GM18868 (cell line): ENCODE results near the gene CARM1.
"Not testable (repeated sequence)": the region's sequence is repeated elsewhere in the genome, so short reads cannot be mapped to it uniquely, and the experiment has no call there.

Experiments
- ATAC-seq: cut with Tn5 transposase; IDR thresholded peaks from one replicate; pipeline ENCODE4 v1.9.1; 2021; ENCODE audit warnings: mild to moderate bottlenecking, moderate library complexity; ENCODE audit not compliant: unreplicated experiment

The CARM1 gene

DNA sequence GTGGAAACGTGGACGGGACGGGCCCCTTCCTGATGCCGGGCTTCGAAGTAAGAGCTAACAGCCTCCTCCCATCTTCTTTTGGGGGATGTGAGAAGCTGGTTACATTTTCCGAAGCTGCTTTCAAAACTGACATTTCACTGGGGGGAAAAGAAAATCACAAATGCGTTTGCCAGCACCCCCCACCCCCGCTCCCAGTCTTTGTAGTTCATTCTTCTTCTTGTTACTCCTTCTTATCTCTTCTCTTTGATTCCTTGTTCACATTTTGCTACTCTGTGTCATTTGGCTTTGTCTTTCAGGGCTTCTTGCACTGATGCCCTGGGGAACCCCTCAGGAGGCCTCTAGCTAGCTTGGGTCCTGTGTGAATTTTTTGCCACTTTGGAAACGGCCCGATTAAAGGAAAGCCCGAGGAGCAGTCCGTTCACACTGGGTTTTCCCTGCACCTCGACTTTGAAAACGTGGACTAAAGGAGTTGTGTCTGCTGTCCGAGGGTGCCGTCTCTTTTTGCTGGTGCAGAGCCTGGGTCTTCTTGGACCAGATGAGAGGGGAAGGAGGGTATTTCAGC, 1.3 kb downstream of the CARM1 start:
- no peak for ATAC-seq

DNA sequence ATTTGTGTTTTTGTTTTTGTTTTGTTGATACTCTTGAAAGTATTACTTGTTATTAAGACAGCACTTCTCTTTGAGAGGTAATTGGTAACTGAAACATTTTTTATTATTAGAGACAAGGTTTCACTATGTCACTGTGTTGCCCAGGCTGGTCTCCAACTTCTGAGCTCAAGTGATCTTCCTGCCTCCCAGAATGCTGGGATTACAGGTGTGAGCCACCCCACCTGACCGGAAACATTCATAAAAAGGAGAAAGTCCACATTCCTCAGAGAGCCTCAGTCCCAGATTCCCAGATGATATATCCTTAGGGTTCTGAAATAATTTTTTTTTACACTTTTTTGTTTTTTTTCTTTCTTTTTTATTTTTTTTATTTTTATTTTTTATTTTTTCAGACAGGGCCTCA, 2.7 kb downstream of the CARM1 start:
- no peak for ATAC-seq

DNA sequence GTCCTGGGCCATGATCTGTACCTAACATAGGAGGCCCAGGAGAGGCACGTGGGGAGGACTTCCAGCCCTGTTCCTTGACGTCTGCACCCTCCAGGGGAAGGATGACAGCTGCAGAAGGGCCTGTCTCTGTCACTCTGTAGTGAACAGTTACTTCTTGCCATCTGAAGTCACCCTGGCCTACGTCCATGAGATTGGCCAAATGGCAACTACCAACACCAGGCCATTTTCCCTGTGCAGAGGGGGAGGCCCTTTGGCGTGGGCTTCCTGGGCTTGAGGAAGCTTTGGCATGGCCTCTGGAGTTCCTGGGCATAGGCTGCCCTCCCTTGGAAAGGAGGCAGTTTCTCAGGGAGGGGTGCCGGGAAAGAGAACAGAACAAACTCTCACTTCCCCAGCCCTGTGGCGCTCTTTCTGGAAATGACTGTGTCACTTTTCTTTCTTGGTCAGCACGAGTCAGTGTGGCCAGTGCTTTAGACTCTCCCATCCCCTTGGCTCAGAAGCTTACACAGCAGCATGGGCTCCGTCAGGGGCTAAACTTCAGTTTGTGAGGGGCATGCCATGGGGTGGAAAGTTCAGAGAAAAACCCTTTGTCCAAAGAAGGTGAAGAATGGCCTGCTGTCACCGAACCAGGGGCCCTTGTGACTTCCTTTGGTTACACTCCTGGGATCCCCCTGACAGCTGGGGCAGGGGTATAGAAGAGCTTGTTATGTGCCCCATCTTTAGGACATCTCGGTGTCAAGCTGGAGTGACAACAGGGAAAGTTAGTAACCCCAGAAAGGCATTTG, 5.3 kb downstream of the CARM1 start:
- peak; percentile 65 for ATAC-seq

DNA sequence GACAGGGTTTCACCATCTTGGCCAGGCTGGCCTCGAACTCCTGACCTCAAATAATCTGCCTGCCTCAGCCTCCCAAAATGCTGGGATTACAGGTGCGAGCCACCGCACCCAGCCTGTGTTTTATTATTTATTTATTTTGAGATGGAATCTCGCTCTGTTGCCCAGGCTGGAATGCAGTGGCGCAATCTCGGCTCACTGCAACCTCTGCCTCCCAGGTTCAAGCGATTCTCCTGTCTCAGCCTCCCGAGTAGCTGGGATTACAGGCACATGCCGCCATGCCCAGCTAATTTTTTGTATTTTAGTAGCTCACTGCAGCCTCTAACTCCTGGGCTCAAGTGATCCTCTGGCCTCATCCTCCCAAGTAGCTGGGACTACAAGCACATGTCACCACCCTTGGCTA, 6.3 kb downstream of the CARM1 start:
- ATAC-seq, result not testable (repeated sequence)

DNA sequence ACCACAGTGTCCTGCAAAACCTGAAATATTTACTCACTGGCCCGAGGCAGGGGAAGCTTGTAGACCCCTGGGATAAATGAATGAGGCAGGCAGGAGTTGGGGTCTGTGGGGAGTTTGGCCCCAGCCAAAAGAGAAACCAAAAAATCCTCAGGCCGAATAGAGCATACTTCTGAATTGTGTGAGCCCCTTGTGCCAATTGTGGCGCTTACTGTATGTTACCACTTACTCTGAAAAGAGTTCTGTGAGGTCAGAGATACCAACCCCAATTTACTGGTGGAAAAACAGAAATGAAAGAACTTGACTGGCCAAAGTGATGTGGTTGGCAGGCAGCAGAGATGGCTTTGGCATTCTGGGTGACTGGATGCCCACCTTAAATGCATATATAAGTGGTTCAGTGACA, 6.9 kb downstream of the CARM1 start:
- ATAC-seq, result no peak

DNA sequence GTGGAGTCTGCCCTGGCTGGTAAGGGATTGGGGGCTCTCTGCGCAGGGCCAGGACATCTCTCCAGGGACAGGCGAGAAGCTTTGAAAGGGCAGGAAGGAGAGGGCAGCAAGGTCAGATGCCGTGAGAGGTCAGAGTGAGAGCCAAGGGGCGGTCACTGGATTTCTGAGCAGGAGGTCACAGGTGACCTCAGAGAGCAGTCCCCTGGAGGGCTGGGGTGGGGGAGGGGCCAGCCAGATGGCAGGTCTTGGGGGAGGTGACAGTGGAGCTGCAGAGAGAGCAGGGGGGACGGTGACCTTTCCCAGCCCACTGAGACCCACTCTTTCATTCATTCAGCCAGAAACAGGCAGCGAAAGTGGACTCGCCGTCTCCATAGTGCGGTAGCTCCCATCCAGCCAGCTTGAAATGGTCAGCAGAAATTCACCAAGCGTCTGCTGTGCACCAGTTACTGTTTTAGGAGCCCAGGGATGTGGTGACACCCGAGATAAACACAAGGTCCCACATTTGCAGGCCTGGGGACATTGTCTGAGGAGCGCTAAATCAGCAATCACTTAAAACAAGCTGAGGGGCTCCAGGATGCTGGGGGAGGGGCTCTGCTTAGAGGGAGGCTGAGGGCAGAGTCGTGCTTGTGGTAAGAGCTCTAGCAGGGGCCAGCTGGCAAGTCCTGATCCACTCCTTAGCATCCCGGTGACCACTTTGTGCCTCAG, 10.2 kb downstream of the CARM1 start:
- ATAC-seq, result no peak

DNA sequence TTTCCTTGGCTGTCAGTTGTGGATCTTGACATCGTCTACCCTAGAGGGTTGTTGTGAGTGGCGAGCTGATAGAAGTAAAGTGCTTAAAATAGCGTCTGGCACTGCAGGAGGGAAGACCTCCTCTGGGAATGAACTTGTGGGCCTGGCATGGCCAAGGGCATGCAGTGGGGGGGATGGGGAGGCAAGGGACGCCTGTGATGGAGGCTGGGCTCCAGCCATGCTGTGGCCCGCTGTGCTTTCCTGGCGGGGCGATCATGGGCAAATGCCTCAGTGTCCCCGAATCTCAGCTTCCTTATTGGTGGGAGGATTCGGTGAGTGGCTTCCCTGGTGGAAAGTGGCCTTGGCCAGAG, 10.7 kb downstream of the CARM1 start:
- ATAC-seq, result no peak

DNA sequence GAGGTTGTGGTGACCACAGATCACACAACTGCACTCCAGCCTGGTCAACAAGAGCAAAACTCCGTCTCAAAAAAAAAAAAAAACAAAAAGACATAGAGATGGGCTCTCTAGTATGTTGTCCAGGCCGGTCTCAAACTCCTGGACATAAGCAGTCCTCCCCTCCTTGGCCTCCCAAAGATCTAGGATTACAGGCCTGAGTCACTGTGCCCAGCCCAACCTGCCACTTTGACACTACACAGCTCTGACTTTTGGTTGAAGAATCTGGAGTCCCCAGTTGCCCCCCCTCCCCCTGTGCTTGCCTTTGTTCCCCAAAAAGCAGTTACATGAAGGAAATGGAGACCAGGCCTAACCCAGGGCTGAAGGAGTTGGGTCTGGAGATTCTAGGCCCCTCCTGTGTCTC, 12.9 kb downstream of the CARM1 start:
- ATAC-seq, result no peak

DNA sequence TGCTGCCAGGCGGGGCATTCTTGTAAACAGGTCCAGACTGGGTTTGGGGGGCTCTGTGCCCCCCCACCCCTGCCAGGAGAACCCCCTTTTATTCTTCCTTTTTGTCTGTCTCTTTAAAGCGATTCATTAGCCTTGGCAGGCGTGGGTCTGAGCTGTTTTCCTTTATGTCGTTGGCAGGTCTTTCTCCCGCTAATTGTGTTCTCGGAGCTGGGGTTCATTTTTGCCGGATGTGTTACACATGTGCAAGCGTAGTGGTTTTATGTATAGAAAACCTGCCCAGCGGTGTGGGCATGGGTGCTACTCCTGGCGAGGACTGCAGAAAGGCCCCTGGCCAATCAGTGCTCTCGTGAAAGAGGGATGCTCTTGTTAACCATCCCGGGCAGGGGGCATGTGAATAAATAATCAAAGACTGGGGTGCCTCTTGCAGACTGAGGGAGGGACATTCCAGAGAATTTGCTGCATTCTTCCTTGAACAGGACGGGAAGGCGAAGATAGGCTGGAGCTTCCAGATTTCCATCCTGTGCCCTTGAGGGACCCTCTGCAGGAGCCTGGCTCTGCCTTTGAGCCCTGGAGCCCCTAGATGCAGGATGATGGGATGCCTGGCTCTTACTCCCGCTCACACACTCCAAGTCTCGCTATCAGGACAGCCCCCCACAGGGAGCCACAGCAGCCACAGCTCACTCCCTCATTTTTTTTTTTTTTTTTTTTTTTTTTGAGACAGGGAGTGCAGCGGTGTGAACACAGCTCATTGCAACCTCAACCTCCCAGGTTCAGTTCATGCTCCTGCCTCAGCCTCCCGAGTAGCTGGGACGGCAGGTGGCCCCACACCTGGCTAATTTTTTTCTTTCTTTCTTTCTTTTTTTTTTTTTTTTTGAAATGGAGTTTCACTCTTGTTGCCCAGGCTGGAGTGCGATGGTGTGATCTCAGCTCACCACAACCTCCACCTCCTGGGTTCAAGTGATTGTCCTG, 14.1 kb downstream of the CARM1 start:
- ATAC-seq, result no peak

DNA sequence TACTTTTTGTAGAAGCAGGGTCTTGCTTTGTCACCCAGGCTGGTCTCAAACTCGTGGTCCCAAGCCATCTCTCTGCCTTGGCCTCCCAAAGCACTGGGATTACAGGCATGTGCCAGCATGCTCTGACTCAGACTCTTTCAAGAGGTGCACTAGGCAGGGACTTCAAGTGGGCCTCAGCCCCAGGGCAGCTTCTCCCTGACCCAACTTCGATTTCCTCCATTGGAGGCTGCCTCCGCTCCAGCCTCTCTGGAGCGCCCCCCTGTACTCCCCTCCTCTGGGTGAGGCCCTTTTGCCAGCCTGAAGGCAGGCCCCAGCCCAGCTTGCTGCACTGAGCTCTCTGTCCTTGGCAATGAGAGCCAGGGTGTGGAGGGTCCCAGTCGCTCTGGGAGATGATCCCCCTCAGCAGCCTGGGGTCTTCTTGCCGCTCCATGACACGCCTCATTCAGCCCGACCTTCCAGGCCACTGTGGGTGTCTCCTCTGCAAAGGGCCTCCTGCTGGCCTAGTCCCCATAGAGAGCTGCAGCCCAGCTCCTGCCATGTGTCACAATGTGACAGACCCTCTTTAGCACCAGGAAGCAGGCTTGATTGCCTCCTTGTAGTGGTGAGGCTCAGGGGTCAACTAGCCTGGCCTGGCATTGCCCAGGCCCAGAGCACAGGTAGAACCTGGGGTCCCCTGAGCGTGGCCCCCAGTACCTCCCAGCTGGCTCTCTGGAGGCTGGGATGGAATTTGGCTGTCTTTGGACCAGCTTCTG, 16.4 kb downstream of the CARM1 start:
- no peak for ATAC-seq

DNA sequence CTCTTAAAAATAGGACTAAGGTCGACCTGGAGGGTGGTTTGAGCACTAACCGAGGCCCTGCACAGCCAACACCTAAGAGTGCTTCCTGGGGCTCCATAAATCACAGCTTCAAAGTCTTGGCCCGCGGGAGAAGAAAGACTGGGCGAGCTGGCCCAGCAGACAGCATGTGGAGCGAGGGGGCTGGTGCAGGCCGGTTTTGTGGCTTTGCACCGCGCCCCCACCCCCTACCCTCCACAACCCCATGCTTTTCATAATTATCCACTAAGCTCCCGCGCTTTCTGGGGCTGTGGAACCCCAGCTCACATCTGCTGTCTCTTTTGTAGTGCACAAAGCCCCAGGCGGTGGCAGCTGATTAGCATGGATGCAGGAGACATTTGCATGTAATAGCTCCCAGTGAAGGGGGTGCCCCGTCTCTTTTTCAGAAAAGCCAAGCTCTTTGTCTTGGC, 17.1 kb downstream of the CARM1 start:
- no peak for ATAC-seq

DNA sequence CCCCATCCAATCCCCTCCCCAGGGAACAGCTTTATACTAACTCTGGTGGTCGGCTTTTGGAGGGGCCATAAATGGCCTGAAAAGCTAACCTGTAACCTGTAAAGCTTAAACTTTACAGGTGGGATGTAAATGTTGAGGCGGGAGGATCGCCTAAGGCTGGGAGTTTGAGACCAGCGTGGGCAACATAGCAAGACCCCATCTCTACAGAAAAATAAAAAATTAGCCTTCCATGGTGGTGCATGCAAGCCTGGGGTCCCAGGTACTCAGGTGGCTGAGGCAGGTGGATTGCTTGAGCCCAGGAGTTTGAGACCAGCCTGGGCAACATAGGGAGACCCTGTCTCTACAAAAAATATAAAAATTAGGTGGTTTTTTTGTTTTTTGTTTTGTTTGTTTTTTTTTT, 18.5 kb downstream of the CARM1 start:
- ATAC-seq, result no peak

DNA sequence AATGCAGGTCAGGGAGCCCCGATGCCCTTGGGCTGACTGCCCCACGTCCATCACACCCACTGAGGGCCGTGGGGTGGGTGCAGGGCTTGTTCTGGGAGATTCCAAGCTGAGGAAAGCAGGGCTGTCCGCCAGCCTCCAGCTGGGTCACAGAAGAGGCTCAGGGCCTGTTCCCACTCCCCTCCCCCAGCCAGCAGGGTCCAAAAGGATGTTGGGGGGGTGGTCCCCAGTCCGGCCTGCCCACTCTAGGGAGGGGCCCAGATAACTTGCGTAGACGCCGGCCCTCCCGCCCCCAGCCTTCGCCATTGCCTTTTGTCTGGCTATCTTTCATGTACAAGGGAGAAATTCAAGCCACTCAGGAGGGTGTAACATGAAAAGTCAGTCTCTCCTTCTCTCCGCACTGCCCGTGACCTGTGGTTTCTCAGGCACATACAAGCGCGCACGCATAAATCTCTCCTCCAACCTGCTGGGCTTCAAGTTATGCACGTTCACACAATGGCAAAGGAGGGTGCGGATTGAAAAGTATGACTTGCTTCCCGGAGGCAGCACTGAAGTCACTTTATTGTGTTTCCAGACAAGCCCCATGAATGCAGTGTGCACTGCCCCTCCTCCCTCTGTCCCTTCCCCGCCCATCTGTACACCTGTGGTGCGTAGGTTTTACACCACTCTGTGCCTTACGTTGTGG, 20.2 kb downstream of the CARM1 start:
- ATAC-seq, result no peak

DNA sequence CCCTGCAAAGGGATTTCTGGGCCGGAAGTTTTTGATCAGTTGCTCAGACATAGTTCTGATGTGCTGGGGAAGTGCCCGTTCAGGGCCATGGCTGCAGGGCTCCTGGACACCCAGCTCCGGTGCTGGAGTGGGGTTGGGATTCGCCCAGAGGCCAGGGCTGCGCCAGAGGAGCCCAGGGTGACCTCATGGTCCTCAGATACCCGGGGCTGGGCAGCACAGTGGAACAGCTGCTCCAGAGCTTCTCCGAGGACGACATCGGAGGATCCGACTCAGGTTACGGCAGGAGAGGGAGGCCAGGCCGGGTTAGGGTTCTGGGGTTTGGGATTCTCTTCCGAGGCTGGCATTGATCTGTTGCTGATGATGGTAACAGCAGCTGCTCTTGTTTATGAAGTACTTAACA, 20.9 kb downstream of the CARM1 start:
- ATAC-seq, result no peak

DNA sequence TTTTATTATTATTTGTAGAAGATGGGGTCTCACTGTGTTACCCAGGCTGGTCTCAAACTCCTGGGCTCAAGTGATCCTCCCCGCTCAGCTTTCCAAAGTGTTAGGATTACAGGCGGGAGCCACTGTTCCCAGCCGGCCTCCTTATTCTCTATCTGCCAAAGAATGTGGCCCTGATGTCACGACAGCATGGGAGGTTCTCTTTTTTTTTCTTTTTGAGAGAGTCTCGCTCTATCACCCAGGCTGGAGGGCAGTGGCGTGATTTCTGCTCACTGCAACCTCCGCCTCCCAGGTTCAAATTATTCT, 23.5 kb downstream of the CARM1 start:
- ATAC-seq, result no peak

DNA sequence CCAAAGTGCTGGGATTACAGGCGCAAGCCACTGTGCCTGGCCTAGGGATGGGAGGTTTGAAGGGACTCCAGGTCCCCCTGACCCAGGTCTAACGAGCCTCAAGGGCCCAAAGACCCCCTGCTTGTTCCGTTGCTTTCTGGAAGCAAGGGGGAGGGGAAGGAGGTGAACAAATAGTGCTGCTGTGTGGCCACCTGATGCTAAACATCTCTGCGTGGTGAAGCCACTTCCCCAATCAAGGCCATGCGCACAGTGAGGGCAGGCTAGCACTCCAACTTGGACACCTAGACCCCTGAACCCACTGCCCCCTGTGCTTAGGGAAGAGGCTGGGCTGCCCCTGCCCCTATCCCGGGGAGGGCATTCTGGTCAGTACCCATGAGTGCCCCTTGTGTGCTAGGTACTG, 24.0 kb downstream of the CARM1 start:
- no peak for ATAC-seq

DNA sequence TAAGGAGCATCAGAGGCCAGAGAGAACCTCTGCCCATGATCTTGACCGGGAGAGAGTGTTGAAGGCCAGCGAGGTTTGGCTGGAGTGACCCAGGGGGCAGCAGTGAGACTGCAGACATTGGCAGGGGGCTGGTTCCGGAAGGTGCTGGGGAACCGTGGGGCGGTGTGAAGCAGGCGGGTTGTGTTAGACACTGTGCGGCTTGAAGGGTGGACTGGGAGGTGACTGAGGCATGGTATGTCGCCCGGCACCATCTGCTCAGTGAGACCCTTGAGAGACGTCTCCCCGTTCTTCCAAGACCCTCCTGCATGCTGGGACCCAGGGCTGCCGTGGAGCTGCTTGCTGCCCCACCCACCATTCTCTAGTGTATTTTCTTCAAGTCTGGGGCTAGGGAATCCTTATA, 24.6 kb downstream of the CARM1 start:
- no peak for ATAC-seq

DNA sequence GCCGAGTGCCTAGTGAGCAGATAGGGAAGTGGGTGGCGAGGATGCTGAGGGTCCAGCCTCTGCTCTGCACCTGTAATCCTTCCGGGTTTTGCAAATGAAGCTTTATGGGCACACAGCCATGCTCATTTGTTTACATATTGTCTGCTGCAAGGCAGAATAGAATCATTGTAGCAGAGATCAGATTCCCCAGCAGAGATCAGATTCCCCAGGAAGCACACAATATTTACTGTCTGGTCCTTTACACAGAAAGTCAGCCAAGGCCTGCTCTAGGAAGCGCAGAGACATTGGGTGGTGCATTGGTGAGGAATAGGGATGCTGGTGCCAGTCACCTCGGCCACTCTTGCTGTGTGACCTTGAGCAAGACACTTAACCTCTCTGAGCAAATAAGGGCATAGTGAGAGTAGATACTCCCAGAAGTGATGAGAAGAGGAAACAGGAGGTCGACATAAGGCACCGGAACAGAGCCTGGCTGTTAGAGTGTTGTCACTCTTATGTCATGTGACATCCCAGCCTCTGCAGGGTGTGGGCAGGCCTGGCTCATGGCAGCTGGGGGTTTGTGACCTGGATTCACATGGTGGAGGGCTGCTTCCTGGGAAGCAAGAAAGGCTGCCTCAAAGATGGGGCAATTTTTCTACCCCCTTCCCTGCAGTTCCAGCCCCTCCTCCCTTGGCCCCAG, 25.6 kb downstream of the CARM1 start:
- no peak for ATAC-seq

DNA sequence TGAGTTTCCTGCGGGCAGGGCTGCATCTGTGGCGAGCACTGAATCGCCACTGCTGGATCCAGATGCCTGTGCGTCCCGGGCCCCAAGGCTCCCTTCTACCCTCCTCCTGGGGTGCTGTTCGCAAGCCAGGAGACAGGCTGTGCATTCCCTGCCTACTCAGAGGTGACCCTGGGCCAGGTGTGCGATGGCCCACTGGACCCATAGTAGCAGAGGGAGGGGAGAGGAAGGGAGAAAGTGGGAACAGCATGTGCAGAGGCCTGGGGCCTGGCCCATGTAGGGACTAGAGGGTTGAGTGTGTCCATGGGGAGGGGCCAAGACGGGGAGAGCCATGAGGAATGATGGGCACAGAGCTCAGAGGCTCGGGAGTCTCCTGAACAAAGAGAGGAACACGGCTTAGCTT, 27.3 kb downstream of the CARM1 start:
- ATAC-seq, result no peak
